HG03097 (cell line): ENCODE results near the gene DGKB.

Experiments
- ATAC-seq: cut with Tn5 transposase; IDR thresholded peaks from one replicate; pipeline ENCODE4 v1.9.1; 2021; ENCODE audit not compliant: unreplicated experiment, low FRiP score

DGKB gene

DNA sequence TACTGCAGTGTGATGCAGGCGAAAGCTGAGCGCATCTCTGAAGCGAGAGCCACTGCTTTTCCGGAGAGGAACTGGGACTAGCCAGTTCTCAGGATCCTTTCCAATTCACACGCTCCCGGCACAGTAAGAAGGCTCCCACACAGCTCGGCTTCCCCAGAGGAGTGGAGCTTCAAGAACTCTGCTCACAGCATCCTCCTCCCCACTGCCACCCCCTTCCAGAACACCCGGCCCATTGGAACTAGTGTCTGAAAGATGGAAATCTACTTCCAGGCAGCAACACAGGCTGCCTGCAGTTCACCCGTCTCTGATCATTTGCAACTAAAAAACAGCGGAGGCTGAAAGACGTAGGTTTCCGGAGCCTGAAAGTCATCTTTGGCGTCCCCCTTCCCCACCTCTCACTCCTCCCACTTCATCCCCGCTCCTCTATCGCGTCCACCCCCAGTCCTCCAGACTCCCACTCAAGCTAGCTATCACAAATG lies at the start of gene DGKB:
TSS of gene DGKB (minus strand) at position 163 of the 479 bp plus-strand sequence.
- ATAC-seq, result no peak

GRCh38 chr7:14950013-14950412 lies 47.5 kb upstream of the DGKB start:
- ATAC-seq, result no peak

- ATAC-seq, result no peak
Observed at GRCh38 chr7:14938181-14938580, 35.6 kb upstream of the DGKB start.

- no peak for ATAC-seq
Observed at GRCh38 chr7:14937581-14937980, 35.0 kb upstream of the DGKB start.

DNA sequence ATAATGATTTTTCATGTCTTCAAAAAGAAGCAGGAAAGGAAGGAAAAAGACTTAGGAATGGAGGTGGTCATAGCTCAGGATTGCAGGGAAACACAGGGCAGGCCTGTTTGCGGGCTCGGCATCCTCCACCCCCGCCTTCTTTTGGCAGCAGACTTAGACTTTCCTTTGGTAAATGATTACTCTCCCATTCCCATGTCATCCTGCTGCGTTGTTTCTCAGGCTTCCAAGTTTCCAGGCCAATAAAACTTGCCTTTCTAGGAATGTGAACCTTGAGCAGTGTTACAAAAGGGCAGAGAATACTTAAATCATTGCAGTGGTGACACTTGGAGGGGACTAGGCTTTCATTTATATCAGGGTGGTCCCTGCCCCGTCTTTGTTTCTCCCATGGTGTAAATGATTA lies 34.0 kb upstream of the DGKB start:
- ATAC-seq, result no peak

DNA sequence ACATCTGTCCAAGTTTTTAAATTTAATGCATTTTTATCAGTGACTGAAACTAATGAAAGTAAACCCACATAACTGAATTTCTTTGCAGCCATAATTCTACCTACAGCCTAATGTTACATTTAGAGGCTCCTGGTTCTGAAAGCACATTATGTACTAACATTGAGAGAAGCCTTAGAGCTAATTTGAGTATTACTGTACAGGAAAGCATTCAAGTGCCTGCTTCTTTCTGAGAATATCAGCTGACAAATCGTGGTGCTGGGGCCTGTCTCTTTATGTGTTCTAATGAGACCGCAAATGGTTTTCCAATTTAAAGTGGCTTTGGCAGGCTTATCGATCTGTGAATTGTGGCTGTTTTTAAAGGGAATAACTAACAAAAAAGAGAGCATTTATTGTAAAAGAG lies 32.3 kb upstream of the DGKB start:
- ATAC-seq, result no peak

DNA sequence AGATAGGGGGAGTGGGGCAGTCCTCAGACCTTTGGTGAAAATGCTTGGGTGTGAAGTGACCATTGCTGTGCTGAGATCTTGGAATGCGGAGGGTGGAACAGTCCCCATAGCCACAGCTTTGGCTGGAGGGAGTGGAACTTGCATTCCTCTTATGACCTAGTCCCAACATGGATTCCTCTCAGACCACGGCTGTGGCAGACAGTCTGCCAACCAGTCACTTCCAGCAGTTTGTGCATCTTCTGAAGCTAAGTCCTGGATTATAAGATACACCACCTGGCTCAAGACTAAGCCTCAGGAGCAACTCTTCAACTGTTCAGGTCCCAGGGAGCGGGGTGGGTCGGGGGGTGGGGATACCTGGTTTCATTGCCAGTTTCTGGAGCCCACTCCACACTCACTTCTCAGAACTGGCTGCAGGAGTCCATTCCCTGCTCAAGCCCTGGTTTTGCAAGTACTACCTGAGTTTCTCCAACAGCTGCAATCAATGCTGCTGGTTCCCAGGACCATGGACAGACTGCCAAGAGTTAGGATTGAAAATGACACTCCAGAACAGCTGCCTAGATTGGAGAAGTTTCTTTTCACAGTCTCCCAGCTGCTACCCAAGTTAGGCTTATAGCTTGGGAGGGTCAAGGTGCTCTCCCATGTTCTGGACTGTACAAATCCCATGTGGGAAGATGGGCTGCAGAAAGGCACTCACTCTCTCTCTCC lies 29.1 kb upstream of the DGKB start:
- no peak for ATAC-seq

GRCh38 chr7:14924398-14924797 lies 21.8 kb upstream of the DGKB start:
- ATAC-seq, result no peak

- ATAC-seq, result no peak
Observed at GRCh38 chr7:14911077-14911476, 8.5 kb upstream of the DGKB start.

DNA sequence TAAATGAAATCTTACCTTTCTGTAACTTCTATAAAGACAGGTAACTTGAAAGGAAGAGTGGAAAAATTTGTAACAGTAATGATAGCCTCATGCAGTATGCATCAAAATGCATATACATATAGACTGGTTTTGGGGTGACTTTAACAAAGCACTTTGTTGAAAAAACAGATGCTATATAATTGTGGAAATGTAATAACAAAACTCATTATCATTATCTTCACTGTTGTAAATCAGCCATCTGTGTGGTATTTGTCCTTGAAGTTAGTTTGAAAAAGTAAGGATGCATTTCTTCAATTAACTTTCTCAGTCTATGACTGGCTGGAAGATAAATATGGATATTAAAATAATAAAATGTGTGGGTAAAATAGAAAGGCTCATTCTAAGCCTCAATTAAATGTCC lies 6.1 kb upstream of the DGKB start:
- no peak for ATAC-seq

- no peak for ATAC-seq
Observed at GRCh38 chr7:14905764-14906163, 3.2 kb upstream of the DGKB start.

DNA sequence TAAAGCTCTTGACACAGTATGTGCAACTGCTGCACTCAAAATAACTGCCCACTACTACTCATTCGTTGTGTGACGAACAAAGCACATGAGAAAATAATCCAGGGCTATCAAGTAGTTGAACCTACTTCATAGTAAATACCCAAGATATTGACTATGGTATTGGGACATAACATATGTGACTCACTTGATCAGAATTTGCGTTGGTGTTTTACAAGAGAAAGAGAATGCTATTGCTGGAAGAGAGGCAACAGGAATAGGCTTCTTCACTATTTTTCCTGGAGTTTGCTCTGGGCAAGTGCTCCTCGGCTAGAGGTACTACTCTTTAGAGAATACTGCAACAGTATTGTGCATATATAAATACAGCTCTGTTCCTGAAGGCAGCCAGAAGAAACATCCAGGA lies 2.5 kb downstream of the DGKB start:
- ATAC-seq, result no peak

DNA sequence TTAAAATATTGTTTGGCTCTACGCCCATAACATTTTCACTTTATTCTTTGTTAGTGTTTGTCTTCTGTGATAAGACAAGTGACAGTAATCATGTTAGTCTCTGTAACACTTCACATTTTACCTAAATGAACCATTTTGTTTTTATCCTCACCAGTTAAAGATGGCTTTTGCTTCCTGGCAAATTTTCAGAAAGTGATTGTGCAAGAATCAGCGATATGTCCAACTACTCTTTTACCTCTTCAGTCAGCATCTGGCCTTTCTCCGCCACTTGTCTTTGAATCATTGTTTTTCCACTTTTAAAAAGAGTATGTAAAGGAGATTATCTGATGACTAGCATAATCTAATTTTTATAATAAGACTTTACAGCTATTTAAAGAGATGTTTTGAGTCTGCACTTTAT lies 3.5 kb downstream of the DGKB start:
- no peak for ATAC-seq

DNA sequence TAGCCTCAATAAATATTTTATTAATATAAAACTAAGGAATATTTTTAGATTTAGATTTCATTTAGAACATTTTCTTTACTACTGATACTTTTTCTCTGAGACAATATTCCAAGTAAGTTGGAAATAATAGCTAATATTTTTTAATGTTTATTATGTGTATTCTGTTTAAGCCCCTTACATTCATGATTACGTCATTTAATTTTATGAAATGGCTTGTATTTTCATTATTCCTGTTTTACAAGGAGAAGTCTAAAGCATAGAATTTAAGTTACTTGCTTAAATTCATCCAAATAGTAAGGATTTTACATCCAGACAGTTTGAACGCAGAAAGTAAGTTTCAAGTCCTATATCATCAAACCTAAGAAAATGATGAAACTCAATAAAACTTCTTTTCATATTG lies 6.1 kb downstream of the DGKB start:
- ATAC-seq, result no peak

- no peak for ATAC-seq
Observed at GRCh38 chr7:14894826-14895225, 7.7 kb downstream of the DGKB start.

DNA sequence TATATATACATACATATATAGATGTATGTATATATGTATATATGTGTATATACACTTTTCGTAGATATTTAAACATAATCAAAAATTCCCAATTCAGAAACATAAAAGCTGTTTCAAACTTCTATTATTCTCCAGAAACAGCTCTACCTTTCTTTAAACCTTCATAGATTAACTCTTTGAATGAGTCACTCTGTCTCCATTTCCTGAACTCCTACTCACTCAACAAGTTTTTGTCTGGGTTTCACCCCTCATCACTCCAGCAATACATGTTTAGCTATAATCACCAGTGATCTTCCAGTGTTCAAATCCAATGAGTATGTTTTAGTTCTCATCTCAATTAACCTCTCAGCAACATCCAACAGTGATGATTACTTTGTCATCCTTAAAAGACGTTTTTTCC lies 9.6 kb downstream of the DGKB start:
- ATAC-seq, result no peak

- no peak for ATAC-seq
Observed at GRCh38 chr7:14891289-14891688, 11.3 kb downstream of the DGKB start.

DNA sequence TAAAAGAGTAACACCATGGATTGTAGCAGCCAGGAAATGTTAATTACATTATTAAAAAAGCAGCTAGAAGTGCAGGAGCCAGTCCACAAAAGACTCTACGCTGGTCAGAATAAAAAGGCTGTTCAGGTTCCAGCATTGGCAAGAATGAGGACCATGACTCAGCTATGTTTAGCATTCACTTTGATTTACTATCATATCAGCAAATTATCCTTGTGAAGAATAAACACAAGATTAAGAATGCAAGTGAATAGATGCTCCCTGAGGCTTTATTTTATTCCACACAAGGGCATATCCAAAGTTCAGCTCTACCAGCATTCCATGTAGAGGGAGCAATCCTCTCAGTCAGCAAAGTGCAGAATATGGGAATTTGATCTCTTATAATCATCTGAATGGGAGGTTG lies 13.6 kb downstream of the DGKB start:
- no peak for ATAC-seq

- ATAC-seq, result no peak
Observed at GRCh38 chr7:14886533-14886932, 16.0 kb downstream of the DGKB start.

DNA sequence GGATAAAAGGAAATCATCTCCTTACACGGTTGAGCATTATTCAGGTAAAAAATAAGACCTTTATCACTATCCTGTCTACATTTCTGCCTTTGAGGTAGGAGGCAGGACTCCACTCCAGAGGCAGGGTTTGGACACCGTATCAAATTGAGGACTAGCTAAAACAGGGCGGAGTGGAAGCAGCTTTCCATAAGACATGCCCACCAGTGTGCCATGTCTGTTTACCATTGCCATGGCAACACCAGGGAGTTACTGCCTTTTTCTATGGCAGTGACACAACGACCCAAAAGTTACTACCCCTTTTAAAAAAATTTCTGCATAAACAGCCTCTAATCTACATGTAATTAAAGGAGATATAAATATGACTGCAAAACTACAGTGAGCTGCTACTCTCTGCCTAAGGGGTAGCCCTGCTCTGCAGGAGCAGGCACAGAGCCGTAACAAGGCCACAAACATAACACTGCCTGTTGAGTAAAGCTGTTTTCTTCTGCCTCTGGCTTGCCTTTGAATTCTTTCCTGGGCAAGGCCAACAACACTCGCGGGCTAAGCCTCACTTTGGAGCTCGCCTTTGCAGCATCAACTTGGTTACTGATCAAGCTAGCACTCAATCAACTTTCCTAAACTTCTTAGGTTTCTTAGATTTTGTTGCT lies 26.5 kb downstream of the DGKB start:
- ATAC-seq, result no peak

- no peak for ATAC-seq
Observed at GRCh38 chr7:14871880-14872279, 30.7 kb downstream of the DGKB start.

DNA sequence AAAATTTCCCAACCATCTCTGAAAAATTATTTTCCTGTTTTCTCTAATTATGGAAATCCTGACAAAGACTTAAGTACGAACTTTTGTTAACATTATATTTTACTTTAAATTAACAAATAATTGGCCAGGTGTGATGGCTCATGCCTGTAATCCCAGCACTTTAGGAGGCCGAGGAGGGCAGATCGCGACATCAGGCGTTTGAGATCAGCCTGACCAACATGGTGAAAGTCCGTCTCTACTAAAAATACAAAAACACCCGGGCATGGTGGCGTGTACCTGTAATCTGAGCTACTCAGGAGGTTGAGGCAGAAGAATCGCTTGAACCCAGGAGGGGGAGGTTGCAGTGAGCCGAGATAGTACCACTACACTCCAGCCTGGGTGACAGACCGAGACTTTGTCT lies 32.2 kb downstream of the DGKB start:
- no peak for ATAC-seq
